ENCODE results near the gene GALNT17. TPM values are rescaled to one million over a fixed set of nuclear protein-coding genes. Genes with fewer than 3 reads are reported as not detected.

Gene GALNT17
- polyA plus RNA-seq, 1 donor from 2014 or later, result 15.7 TPM

- Histone ChIP-seq H3K27me3 (ENCODE audit: insufficient read depth, low read depth, low read length) (no peaks in the 10 kb centered on the region), H3K36me3 (ENCODE audit: insufficient read depth, low read length) (no peaks in the 10 kb centered on the region), H3K27ac (ENCODE audit: low read length) (no peak overlapping the region), H3K9me3 (ENCODE audit: low read length) (no peaks in the 10 kb centered on the region), H3F3A (ENCODE audit: insufficient read depth, low read length, poor library complexity, severe bottlenecking) (no peaks in the 10 kb centered on the region), H3K9me2 (ENCODE audit: insufficient read depth, low read length) (no peaks in the 10 kb centered on the region), H3K4me2 (ENCODE audit: low read length) (no peak overlapping the region), H3K79me2 (replicated peaks; ENCODE audit: insufficient read depth, low read length) (no peaks in the 10 kb centered on the region), H3K4me3 (ENCODE audit: low read length) (no peak overlapping the region), H3K9ac (ENCODE audit: low read length) (no peak overlapping the region), H2AFZ (ENCODE audit: low read depth, low read length) (no peak overlapping the region), H4K20me1 (ENCODE audit: insufficient read depth) (no peaks in the 10 kb centered on the region)
- TF ChIP-seq MXI1 (conservative IDR thresholded peaks at IDR 0.05; ENCODE audit: poor library complexity, severe bottlenecking), result no peak
- no peak for TF ChIP-seq EZH2 (IDR thresholded peaks at IDR 0.05; ENCODE audit: borderline replicate concordance, insufficient read depth, low read length, poor library complexity, severe bottlenecking)
- no peak for TF ChIP-seq RAD21 (conservative IDR thresholded peaks at IDR 0.05)
- no peak for TF ChIP-seq REST (IDR thresholded peaks at IDR 0.05; ENCODE audit: borderline replicate concordance)
- no peak for TF ChIP-seq EP300 (conservative IDR thresholded peaks at IDR 0.05; ENCODE audit: poor library complexity, severe bottlenecking)
- no peak for TF ChIP-seq SMC3 (conservative IDR thresholded peaks at IDR 0.05; ENCODE audit: poor library complexity)
- TF ChIP-seq POLR2AphosphoS5 (IDR thresholded peaks at IDR 0.05), result no peak
- TF ChIP-seq, protein P1, sequence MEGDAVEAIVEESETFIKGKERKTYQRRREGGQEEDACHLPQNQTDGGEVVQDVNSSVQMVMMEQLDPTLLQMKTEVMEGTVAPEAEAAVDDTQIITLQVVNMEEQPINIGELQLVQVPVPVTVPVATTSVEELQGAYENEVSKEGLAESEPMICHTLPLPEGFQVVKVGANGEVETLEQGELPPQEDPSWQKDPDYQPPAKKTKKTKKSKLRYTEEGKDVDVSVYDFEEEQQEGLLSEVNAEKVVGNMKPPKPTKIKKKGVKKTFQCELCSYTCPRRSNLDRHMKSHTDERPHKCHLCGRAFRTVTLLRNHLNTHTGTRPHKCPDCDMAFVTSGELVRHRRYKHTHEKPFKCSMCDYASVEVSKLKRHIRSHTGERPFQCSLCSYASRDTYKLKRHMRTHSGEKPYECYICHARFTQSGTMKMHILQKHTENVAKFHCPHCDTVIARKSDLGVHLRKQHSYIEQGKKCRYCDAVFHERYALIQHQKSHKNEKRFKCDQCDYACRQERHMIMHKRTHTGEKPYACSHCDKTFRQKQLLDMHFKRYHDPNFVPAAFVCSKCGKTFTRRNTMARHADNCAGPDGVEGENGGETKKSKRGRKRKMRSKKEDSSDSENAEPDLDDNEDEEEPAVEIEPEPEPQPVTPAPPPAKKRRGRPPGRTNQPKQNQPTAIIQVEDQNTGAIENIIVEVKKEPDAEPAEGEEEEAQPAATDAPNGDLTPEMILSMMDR (IDR thresholded peaks at IDR 0.05; ENCODE audit: poor library complexity, severe bottlenecking), result no peak
- TF ChIP-seq TAF1 (IDR thresholded peaks at IDR 0.05; ENCODE audit: low read depth), result no peak
Observed at GRCh38 chr7:71106226-71106625, 25.7 kb upstream of the GALNT17 start.

DNA sequence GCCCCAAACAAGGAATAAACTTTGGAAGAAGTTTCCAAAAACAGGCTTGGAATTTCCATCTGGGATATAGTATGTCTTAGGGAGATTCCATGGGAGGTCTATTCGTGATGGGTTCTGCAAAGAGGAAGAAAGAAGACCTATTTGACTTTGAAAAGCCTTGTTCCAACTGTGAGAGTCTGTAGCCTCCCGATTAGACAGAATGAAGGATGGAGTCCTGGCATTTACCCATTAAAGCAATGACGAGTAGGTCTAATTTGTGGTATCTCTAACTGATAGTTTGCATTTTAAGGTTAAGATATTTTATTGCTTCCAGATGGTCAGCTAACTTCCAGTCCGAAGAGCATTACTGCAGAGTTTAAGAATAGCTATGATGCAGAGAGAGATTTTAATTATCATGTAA is 19.5 kb upstream of the GALNT17 start:
- Histone ChIP-seq H3K79me2 (replicated peaks; ENCODE audit: insufficient read depth, low read length) (no peaks in the 10 kb centered on the region), H3K27ac (ENCODE audit: low read length) (no peak overlapping the region), H3K36me3 (ENCODE audit: insufficient read depth, low read length) (no peaks in the 10 kb centered on the region), H2AFZ (ENCODE audit: low read depth, low read length) (no peak overlapping the region), H3F3A (ENCODE audit: insufficient read depth, low read length, poor library complexity, severe bottlenecking) (no peaks in the 10 kb centered on the region), H4K20me1 (ENCODE audit: insufficient read depth) (no peaks in the 10 kb centered on the region), H3K9me3 (ENCODE audit: low read length) (no peaks in the 10 kb centered on the region), H3K9me2 (ENCODE audit: insufficient read depth, low read length) (no peaks in the 10 kb centered on the region), H3K9ac (ENCODE audit: low read length) (no peak overlapping the region), H3K4me2 (ENCODE audit: low read length) (no peak overlapping the region), H3K27me3 (ENCODE audit: insufficient read depth, low read depth, low read length) (no peaks in the 10 kb centered on the region), H3K4me3 (ENCODE audit: low read length) (no peak overlapping the region)
- TF ChIP-seq, protein P1 (IDR thresholded peaks at IDR 0.05; ENCODE audit: poor library complexity, severe bottlenecking), result no peak
- TF ChIP-seq REST (IDR thresholded peaks at IDR 0.05; ENCODE audit: borderline replicate concordance) (no peak), RAD21 (conservative IDR thresholded peaks at IDR 0.05) (no peak), SMC3 (conservative IDR thresholded peaks at IDR 0.05; ENCODE audit: poor library complexity) (no peak), POLR2AphosphoS5 (IDR thresholded peaks at IDR 0.05) (no peak), EP300 (conservative IDR thresholded peaks at IDR 0.05; ENCODE audit: poor library complexity, severe bottlenecking) (no peak), TAF1 (IDR thresholded peaks at IDR 0.05; ENCODE audit: low read depth) (no peak), EZH2 (IDR thresholded peaks at IDR 0.05; ENCODE audit: borderline replicate concordance, insufficient read depth, low read length, poor library complexity, severe bottlenecking) (no peak), MXI1 (conservative IDR thresholded peaks at IDR 0.05; ENCODE audit: poor library complexity, severe bottlenecking) (no peak)

All from neural cell (in vitro differentiated cells).